Choroid plexus epithelial cell (primary cell): ENCODE data around the gene COX7C.

Experiments used
- DNase-seq: peaks from one replicate; pipeline ENCODE4 v3.0.0-alpha.2; 2010; ENCODE audit warnings: low read depth
- H3K4me3 ChIP-seq: 2 replicates; pipeline ENCODE4 v1.5.1; 2011; ENCODE audit warnings: low read depth, mild to moderate bottlenecking, control low read depth, low read length, moderate library complexity
- CTCF ChIP-seq: conservative IDR thresholded peaks from 2 replicates; pipeline ENCODE4 v1.5.1; 2011; ENCODE audit warnings: low read depth, mild to moderate bottlenecking, control low read depth, inconsistent platforms, low read length, moderate library complexity

Gene COX7C

GRCh38 chr5:86605881-86606280 lies 11.9 kb upstream of the COX7C start:
- TF ChIP-seq CTCF = no peak
- no peak for DNase-seq
- no peak overlapping the region for H3K4me3 ChIP-seq

GRCh38 chr5:86613455-86613854 lies 4.3 kb upstream of the COX7C start:
- TF ChIP-seq CTCF = no peak
- H3K4me3 ChIP-seq = no peak overlapping the region
- DNase-seq = peak; percentile 10

GRCh38 chr5:86617309-86617755 lies 409 bp upstream of the COX7C start:
- no peak for TF ChIP-seq CTCF
- no peak for DNase-seq
- no peak overlapping the region for H3K4me3 ChIP-seq

GRCh38 chr5:86623785-86624483 lies 6.2 kb downstream of the COX7C start:
- TF ChIP-seq CTCF = no peak
- DNase-seq = no peak
- H3K4me3 ChIP-seq = no peak overlapping the region

GRCh38 chr5:86625148-86625547 lies 7.4 kb downstream of the COX7C start:
- DNase-seq = no peak
- no peak for TF ChIP-seq CTCF
- H3K4me3 ChIP-seq = no peak overlapping the region

- no peak for TF ChIP-seq CTCF
- no peak for DNase-seq
- H3K4me3 ChIP-seq = no peak overlapping the region
These were observed 8.4 kb downstream of the COX7C start for GRCh38 chr5:86626149-86626548.

GRCh38 chr5:86631165-86631564 lies 13.4 kb downstream of the COX7C start:
- no peak overlapping the region for H3K4me3 ChIP-seq
- no peak for TF ChIP-seq CTCF
- no peak for DNase-seq
